OCI-M1 (cell line): ENCODE data around the gene B3GLCT.

Source experiments
- DNase-seq: peaks from one replicate; lab custom pipeline; 2025; lab: John Stamatoyannopoulos, UW

Gene B3GLCT

GRCh38 chr13:31350560-31350959, 150.8 kb downstream of the B3GLCT start:
- DNase-seq: no peak

DNA sequence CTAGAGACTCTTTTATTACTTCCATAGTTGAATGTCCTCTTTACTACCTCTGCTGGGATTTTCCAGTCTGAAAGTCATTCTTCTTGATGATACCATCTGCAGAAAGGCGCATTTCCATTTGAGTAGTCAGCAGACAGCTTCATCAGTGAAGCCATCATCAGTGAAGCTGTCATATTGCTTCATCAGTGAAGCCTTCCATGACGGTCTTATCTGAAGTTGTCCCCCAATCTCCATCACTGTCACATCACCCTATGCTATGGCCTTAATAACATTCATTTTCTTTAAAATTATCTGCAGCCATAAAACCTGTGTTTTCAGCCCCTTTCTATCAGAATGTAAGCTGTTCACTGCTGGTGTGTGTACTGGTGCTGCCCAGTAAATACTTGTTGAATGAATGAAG, 151.6 kb downstream of the B3GLCT start:
- no peak for DNase-seq

GRCh38 chr13:31352467-31352866, 152.7 kb downstream of the B3GLCT start:
- no peak for DNase-seq

DNA sequence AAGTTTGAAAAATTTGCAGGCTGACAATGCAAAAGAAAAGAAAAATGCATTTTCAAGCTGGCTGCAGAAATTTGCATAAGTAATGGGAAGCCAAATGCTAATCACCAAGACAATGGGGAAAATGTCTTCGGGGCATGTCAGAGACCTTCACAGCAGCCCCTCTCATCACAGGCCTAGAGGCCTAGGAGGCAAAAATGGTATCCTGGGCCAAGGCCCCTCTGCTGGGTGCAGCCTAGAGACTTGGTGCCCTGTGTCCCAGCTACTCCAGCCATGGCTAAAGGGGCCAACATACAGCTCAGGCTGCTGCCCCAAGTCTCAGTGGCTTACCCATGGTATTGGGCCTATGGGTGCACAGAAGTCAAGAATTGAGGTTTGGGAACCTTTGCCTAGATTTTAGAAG, 155.2 kb downstream of the B3GLCT start:
- no peak for DNase-seq

DNA sequence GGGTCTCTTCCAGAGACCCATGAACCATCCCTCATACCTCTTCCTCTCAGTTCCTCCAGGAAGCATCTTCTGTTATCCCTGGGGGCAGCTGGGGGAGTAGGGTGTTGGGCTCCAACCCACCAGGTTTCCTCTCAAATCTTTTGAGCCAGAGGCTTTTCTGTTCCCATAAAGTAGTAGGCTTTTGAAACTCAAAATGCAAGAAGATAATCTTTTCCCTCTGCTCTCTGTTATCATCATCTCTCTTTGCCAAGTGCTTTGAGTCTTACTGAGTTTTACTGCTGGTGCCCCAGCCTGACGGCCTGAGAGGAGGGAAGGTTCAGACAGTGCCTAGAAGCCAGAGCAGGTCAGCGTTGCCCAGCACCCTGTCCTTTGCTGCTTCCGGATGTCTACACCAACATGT, 157.2 kb downstream of the B3GLCT start:
- no peak for DNase-seq

- no peak for DNase-seq
These were observed 157.8 kb downstream of the B3GLCT start for GRCh38 chr13:31357581-31357980.

DNA sequence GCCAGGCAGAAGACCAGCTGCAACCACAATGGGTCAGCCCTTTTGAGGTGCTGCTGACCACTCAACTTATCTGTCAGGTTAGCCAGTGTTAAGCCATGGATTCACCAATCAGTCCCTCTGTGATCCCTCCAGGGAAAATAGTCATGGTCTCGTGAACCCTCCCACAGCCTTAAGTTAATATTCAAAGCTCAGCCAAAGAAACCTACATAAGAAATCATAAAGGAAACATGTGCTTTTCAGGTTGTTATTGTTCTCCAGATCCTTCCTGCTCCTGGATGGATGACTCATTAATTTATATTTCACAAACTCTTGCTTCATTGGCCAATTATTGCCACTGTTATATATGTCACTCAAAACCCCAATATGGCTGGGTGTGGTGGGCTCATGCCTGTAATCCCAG, 161.9 kb downstream of the B3GLCT start:
- DNase-seq: no peak

DNA sequence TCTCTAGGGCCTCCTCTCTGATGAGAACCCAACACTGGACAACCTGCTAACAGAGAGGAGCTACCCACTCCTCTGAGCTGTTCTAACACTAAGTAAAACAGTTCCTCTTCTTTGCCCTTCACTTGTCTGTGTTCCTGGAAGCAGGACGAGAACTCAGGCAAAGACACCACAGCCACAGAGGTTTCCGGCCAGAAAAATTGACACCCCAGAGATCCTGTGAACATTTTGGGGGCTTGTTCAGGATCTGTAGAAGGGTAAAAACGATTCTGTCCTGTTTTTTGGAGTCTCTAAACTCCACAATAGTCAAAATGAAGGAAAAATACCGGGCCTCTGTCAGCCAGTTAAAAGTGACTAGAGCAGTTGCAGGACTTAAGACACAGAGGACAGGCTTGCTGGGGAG, 165.9 kb downstream of the B3GLCT start:
- no peak for DNase-seq

- DNase-seq: no peak
These were observed 167.6 kb downstream of the B3GLCT start for GRCh38 chr13:31367410-31367809.

- DNase-seq: no peak
These were observed 169.4 kb downstream of the B3GLCT start for GRCh38 chr13:31369213-31369612.

DNA sequence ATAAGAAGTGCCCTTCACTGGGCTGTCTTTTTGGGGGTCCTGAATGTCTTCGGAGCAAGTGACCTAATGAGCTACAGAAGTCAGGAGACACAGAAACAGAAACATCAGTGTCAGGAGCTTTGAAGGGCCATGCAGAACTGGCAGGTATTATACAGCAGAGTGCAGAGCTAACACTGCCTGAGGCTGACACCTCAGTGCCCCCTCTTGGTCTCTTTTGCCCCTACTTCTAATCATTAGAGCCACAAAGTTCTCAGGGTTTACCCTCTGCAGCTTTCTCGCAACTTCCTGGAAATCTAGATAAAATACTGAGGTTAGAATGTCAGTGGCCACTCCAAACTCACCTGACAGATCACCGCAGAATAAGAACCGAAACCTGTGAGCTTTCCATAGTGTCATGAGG, 172.7 kb downstream of the B3GLCT start:
- DNase-seq: no peak

DNA sequence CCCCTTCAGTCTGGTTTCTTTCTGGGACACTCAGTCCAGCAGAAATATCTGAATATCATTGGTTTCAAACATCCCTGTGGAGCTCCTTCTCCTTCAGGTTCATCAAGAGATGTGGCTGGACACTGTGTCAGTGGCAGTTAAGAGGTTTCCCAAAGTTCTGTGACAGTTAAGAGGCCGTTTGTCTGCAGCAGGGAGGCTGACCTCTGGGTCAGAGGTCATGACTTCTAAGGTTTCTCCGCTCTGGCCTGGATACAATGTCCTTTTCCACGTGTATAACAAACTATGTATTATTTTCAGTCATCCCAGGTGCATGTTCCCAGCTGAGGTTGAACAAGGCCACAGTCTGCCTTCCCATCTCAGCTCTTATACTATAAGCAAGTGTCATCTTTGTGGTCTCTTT, 174.9 kb downstream of the B3GLCT start:
- no peak for DNase-seq

GRCh38 chr13:31377946-31378345, 178.2 kb downstream of the B3GLCT start:
- no peak for DNase-seq

DNA sequence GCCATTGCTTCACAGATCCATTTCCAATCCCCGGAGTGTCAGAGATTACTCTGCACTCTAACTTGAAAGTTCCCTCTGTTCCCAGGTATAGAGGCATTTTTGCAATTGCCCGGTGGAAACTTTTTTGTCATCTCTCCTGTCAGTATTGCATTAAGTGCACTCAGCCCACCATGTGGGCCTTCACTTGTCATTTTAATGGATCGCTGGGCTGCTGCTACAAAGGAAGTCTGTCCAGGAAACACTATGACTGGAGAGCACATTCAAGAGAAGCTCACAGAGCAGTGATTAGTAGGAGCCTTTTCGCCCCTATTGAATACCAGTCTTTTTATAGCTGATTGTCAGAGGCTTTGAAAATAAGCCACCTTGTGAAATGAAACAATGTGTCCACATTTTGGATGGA, 180.9 kb downstream of the B3GLCT start:
- DNase-seq: no peak
